Frontal cortex (tissue), 4 donors: Measurements from ENCODE around the gene LRRC15. TPM values are rescaled to one million over a fixed set of nuclear protein-coding genes. Genes with fewer than 3 reads are reported as not detected.
A peak's percentile ranks its signal among the peaks of the same experiment; 100 is the strongest.

Experiments
- DNase-seq, 2 donors: peaks; one replicate each; pipeline ENCODE4 v3.0.0; 2012; ENCODE audit warnings: low spot score in 2 of 2
- FAIRE-seq: peaks from 2 replicates; lab custom pipeline; 2012; peaks lifted over from hg19 to GRCh38; lab: Jason Lieb, UNC
- total RNA-seq: library from RNA; depleted of rRNA; stranded (reverse); fragments of >200 nt; gene quantifications from one replicate; pipeline ENCODE4 v1.2.3, GENCODE V29; 2014
- donor health status: control.
- donor health status: control.
- donor health status: control.

Gene LRRC15
- not detected for total RNA-seq

DNA sequence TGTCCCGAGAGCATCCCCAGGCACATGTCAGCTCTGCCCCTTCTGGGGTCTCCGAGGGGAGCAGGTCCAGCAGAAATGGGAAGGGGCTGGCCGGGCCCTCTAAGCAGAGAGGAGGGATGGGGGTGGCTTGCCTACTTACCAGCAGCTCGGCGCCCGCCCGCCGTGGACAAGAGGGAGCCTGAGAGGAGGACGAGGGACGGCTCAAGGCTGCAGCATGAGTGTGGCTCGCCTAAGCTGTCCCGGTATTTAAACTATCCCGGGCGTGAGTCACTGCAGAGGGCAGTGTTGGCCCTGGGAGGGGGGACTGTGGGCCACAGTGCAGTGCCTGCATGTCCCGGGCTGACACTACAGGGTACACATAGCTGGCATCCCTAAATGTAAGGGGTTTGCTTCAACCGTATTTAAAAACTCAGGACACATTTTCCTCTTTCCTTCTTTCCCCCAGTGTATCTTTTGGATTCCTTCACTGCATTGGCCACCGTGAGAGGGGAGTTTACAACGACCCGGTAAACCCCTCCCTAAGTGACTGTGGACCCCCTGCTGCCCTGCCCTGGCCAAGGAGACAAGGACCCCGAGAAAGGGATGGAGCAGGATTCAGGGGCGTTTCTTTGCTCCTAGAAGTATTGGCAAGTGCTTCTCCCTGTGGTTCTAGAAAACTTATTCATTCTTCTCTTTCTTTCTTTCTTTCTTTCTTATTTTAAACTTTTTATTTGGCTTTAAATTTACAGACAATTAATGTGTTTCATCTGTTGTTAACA is at the start of gene LRRC15:
TSS of gene LRRC15 (minus strand) at position 222 of the 758 bp plus-strand sequence. CDS start 8,700 bp downstream, outside the sequence.
- no peak for FAIRE-seq

DNA sequence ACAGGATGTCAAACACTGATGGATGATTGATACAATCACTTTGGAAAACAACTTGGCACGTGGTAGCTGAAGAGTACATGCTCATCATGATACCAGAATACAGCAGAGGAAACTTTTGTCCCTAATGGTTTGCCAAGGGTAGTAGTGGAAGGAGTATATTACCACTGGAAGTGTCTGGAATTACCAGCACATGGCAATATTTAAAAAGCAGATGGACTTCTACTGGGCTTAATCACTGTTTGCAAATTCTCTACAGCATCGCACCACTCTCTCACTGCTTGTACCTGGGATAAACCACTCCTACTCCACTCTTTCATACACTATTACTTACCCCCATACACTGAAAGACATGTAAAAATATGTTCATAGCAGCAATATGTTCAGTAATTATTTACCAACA is 49.1 kb upstream of the LRRC15 start:
- FAIRE-seq (no peak), DNase-seq (no peak)

More for the DNA sequence above, at the start of gene LRRC15:
- no peak for DNase-seq

DNA sequence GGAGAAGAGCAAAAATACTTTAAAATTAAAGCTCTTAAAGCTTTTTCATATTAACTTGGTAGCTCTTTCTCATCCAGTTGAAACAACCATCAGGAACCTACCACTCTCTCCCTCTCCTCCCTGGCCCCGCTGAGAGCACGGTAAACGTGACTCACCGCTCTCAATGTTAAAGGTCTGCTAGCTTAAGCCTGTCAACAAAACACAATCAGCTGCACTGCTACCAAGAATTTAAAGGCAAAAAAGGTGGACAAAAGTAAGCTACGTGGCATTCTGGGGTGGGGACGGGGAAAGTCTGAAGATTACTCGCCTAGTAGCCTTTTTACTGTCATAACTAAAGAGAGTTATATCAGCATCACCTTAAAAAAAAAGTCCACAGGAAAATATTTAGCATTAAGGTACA is 37.9 kb upstream of the LRRC15 start:
- DNase-seq = no peak
- FAIRE-seq = no peak

DNA sequence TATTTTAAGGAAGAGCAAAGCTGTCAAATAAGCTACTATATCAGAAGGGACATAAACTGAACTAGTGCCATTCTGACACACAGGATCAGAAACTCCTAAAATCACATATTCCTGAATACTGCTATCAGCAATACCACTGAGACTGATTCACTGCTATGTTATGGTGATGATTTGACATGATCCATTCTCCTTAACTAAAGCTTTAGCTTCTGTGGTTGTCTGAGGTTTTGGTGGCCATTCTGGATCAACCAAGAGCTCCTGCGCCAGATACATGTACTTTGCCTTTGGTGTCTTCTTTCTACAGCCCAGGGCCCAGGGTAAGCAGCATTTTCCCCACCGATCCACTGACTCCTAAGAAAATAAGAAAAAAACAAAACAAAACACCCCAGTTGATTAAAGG is 36.2 kb upstream of the LRRC15 start:
- DNase-seq = no peak
- FAIRE-seq = no peak

DNA sequence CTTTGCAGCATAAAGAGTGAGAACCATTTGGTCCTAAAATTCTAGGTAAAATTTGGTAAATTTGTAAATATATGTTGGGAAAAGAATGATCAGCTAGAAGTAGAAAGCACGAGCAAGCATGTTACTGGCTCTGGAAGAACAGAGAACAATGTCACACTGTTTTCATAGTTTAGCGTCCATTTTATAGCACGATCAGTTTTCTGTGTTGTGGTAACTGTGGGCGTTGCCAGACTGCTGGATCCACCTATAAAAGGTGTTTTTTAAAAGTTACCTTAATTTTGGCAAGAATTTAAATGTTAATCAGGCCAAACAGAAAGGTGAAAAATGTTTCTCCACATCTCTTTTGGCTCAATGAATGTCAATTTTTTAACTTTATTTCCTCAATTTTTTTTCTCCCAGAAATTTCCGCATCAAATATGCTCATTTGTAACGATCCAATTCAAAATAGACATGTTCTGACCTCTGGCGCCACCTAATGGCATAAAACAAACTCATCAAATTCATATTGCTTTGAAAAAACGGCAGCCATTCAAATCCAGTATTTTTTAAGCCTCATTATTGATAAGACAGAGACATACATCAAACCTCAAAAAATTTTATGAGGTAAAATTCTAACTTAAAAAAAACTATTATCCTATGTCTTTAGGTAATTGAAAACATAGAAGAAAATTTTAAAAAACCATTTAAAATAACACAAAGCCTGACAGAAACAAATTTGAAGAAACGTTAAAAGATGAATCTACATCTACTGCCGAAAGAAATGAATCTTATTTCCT is 35.0 kb upstream of the LRRC15 start:
- no peak for DNase-seq
- peak; percentile 96 for FAIRE-seq

GRCh38 chr3:194401868-194402329 is 32.4 kb upstream of the LRRC15 start:
- DNase-seq (no peak), FAIRE-seq (no peak)

DNA sequence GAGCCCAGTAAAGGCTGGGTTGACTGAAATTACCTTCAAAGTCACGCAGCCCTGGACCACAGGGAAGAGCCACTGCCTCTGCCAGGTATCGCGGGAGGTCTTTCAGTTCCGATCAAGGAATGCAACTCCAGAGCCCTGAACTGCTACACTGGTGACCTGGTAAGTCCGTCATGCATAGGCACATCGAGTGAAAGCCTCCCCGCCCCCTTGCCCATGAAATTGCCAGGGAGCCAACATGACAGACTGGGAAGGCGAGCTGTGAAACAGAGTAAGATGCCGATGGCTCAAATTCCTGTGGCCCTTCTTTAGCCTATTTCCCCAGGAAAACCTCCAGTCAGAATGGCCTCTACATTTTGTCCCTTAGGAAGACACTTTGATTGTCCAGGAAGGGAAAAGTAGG is 31.8 kb upstream of the LRRC15 start:
- no peak for DNase-seq
- no peak for FAIRE-seq

- DNase-seq (no peak), FAIRE-seq (no peak)
Measured at GRCh38 chr3:194399874-194400411, 30.4 kb upstream of the LRRC15 start.

GRCh38 chr3:194399166-194399565 is 29.6 kb upstream of the LRRC15 start, which contains the start of gene GP5:
TSS of gene GP5 (minus strand) at chr3:194399266. CDS start at chr3:194398282, 984 bp downstream.
- no peak for FAIRE-seq
- DNase-seq = no peak

- FAIRE-seq = no peak
- DNase-seq = no peak
Measured at GRCh38 chr3:194397757-194398312, 28.3 kb upstream of the LRRC15 start.

- DNase-seq (no peak), FAIRE-seq (no peak)
Measured at GRCh38 chr3:194396859-194397756, 27.6 kb upstream of the LRRC15 start.

- FAIRE-seq = no peak
- no peak for DNase-seq
Measured at GRCh38 chr3:194396539-194396858, 27.0 kb upstream of the LRRC15 start.

DNA sequence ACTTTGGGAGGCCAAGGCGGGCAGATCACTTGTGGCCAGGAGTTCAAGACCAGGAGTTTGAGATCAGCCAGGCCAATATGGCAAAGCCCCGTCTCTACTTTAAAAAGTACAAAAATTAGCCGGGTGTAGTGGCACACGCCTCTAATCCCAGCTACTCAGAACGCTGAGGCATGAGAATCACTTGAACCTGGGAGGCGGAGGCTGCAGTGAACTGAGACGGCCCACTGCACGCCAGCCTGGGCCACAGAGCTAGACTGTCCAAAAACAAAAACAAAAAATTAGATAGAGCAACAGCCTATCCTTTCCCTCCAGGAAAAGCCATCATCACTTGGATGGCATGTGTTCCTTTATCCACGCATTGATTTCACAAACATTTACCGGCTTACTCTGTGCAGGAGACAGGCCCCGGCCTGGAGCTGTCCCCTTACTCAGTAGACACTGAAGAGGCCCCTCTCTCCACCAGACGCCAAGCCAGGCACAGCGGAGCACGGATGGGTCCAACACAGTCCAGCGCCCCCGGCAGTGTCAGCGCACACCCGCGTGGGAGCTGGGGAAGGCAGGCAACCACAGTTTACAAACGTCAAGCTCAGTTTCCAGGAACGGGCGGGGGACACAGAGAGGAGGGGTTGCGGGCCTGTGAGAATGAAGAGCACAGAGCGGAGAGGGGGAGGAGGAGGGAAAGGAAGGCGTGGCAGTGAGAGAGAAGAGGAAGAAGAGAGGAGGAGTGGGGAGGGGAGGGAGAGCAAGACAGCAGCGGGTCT is 26.4 kb upstream of the LRRC15 start:
- DNase-seq = no peak
- FAIRE-seq = no peak

- DNase-seq (no peak), FAIRE-seq (no peak)
Measured at GRCh38 chr3:194395212-194395611, 25.7 kb upstream of the LRRC15 start.

DNA sequence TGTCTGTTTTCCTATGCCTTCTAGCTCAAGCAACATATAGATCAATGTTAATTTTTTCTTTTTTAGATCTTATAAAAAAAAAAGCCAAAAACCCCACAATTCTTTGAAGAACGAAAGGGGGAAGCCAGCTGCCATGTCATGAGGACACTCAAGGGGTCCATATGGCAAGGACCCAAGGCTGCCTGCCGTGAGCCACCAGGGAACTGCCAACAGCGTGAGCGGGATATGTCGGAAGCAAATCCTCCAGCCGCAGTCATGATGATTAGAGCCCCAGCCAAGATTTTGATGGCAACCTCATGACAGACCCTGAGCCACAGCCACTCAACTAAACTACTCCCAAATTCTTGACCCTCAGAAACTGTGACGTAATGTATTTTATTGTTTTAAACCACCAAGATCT is 23.0 kb upstream of the LRRC15 start:
- DNase-seq = no peak
- FAIRE-seq = no peak

GRCh38 chr3:194390835-194391234 is 21.3 kb upstream of the LRRC15 start:
- FAIRE-seq (no peak), DNase-seq (no peak)

DNA sequence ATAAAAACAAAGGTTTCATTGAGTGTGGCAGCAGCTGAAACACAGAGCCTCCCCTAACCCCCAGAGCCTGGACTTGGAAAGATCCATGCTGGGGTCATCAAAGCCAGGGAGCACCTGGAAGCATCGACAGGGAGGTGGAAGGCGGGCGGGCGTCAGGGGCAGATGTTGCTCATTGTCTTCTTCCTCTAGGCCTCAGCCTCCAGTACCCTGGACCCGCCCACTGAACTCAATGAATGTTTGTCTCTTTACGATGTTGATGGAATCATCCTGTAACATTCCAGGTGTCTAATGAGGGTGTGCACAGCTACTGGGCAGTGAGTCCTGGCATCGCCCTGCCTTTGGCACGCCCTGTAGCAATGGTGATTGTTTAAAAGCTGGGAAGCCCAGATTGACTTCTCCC is 19.7 kb upstream of the LRRC15 start:
- DNase-seq = no peak
- FAIRE-seq = no peak

DNA sequence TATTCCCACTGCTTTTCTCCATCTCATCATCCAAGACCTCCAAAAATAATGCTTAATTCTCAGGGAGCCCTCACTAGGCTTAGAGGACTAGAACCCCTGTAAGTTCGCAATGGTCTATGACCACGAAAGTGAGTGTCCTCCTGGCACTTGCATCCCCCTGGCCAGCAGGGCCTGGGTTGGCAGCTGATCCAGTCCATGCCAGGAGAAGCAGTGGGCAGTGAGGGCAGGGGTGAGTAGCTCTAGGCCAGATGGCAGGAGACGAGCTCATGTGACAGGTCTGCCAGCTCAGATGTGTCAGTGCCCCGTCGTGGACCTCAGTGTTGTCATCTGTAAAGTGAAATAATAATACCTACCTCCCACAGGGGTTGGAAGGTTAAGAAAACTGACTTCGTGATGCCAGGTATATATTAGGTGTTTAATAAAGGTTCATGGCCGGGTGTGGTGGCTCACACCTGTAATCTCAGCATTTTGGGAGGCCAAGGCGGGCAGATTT is 18.4 kb upstream of the LRRC15 start:
- no peak for DNase-seq
- FAIRE-seq = no peak

GRCh38 chr3:194387276-194387675 is 17.7 kb upstream of the LRRC15 start:
- DNase-seq (no peak), FAIRE-seq (no peak)
